HG03469 (cell line): ENCODE measurements around the gene FAM3B.

Experiments
- ATAC-seq: cut with Tn5 transposase; IDR thresholded peaks from one replicate; pipeline ENCODE4 v1.9.1; 2021; ENCODE audit warnings: mild to moderate bottlenecking, moderate library complexity, moderate number of reproducible peaks; ENCODE audit not compliant: unreplicated experiment

FAM3B gene

DNA sequence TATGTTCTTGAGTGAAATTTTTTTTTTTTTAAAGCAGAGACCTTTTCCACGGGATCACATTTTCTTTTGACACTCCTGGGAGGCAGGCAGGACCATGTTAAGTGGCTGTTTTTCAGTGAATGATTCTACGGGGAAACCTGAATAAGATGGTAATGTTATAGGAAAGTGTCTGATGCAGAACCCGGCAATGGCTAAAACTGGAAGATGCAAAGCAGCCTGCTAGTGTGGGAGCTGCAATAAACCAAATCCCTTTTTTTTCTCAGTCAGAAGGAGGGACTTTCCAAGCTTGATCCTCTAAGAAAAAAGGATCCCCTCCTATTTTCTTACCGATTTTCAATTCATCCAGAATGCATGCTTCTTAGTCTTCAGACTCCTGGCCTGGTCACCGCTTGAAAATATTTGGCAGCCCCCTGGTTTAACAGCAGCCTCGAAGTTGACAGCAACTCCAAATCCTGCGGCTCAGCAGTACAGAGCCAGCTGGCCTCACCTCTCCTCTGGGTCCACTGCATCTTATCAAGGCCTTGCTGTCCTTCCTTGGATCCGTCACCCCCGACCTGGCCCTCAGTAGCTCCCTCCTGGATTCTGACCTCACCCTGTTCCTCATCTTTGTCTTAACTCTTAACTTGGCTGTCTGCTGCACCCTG, 50.8 kb downstream of the FAM3B start:
- ATAC-seq: no peak

DNA sequence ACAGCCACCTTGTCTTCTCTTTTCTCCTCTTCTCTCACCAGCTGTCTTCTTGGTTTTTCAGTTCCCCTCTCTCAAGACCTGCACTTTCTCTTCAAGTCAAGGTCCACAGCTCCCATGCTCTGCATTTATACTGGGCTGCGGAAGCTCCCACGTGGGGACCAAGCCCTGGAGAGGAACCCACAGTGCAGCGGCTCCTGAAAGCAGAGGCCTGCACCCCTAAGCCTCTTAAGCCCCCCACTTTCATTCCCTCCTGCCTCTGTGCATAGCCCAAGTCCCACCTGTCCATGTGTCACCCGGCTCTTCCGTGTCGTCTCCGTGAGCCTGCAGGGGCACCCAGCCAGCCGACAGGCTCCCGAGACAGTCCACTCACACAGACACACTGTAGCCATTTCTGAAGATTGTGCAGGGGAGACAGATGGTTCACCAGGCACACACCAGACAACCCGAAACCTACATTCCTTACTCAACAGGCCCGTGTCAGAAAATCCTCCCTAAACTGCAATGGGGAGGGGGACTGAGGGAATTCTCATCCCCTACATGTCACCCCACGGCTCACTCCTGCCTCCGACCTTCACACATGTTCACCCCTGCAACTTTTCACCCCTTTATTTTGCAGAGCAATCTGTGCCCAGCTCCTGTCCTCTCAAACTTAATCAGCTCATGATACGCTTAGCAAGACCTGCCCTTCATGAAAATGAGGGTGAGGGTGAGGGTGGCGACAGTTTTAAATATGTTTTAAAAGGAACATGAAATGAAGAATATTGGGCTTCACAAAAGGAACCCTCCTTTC, 51.5 kb downstream of the FAM3B start:
- peak; percentile 41 for ATAC-seq

DNA sequence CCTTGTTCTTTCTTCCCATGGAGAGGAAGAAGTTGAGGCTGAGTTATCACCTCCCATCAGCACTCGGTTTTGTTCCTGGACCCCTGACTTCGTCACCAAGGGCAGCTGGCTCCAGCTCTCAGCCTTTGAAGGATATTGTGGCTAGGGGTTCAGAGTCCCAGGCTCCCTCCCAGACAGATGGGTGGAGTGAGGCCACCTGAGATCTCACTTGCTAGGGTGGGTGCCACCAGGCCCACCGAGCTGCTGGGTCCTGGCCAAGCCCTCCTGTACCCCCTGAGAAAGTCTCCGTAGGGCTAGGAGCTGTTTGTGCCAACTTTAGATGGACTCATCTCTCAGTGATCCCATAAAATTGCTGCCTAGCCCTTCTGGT, 52.1 kb downstream of the FAM3B start:
- no peak for ATAC-seq

DNA sequence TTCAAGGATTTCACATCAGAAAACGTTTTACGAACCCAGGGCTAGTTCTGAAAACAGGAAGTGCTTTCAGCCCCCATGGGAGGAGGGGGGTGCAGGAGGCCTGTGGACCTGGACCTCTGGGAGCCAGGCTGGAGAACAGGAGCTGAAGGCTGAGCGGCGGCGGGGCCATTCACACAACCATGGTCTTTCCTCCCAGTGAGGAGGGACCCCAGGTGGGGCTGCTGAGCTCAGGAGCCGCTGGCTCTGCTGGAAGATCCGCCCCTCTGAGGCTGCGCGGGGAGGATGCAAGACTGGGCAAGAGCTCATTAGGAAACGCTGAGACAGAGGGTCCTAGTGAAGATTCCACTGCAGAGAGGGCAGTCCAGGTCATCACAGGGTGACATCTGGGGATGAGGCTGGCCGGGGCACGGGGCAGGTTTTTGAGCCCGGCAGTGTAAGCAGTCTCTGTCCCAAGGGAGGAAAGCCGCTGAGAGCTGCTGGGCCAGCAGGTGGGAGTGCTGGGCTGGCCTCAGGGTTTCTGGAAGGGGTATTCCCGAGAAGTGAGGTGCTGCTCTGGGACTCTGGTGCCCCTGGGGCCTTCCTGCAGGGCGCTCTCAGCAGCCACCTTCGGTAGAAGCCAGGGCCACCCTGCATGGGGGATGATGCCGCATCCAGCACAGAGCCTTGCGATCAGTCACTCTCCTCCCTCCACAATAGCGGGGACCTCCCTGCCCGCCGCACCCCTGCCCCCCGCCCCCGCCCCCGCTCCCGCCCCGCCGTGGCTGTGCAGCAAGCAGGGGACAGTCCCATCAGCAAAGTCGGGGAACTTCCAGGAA, 52.7 kb downstream of the FAM3B start:
- no peak for ATAC-seq

DNA sequence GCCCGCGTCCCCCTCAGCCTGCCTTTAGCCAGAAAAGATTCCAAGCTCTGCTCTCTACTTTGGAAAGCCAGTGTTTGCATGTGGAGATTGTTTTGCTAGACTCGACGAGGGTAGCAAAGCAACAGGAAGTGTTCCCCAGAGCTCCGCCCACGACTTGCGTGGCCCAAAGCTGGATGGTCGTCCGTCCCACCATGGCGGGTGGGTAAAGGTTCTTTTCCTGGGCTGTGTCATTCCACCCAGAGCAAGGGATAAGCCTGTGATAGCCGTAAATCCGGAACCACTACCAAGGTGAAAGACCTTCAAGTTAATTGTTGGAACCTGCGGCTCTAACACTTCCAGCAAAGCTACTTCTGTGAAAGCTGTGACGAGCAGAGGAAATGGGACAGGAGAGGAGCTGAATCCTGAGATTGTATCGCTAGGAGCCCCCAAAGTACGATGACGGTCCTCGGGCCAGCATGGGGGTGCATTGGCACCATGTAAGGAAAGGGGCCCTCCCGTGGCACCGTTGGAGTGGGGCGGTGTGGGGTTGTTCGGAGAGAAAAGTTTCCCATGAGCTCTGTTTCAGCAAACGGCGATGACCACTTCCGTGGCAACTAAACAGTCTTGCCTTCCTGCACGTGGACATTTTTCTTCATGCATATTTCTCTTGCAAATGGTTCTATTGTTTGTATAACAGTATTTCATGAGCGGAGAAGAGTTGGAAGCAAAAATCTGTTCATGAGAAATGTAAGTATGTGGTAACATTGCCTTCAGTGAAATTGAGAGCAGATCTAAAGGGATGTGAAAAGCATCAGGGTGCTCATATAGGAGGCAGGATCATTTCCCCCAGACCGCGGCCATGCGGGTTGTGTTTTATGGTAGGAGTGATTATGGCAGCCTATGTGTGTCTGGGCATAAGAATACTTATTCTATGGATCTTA, 53.6 kb downstream of the FAM3B start:
- no peak for ATAC-seq

DNA sequence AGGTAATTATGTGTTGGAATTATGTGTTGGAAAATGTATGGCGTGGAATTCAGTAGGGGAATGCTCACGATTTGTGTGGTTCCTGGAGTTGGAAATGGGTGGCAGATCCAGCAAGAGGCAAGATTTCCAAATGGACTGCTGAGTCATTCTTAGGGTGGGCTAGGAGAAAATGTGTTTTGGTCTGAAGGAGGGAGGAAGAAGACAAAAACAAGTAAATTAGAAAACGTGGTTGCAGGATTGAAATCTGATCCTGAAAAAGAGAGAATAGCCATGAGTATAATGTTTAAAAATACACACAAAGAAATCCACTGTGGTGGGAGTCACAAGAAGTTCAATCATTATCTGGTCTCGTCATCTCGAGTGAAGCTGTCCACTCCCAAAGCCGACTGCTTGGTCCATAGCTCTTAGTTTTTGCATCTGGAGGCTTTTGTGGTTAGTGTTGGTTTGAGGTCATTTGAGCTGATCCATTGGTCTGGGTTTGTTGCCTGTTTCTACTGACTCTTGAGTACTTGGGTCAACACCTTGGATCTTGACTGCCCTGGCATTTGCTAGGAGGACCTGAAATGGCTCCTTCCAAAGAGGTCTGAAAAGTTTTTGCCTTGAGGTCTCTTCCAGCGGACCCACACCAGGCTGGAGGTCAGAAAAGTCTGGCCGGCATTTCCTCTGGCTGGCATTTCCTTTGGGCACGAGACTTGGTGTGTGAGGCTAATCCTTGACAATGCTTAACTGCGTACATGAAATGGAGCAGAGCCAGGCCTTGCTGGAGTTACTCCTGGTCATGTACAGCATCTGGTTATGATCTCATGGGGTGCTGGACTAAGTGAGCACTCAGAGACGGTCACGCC, 54.5 kb downstream of the FAM3B start:
- no peak for ATAC-seq

DNA sequence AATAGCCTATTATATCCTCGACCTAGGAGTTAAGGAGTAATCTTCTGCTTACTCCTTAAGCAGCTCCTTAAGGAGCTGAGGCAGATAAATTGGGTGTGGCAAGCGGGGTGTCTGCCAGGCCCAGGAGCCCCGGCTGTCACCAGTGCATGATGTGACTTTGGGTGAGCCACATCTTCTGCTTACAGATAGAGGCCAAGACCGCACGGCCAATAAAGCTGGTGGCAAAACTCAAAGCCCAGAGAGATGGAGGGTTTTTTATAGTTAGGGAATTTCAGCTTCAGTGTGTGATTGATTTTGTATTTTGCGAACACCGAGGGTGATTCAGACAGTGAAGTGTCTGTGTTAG, 55.1 kb downstream of the FAM3B start:
- no peak for ATAC-seq

DNA sequence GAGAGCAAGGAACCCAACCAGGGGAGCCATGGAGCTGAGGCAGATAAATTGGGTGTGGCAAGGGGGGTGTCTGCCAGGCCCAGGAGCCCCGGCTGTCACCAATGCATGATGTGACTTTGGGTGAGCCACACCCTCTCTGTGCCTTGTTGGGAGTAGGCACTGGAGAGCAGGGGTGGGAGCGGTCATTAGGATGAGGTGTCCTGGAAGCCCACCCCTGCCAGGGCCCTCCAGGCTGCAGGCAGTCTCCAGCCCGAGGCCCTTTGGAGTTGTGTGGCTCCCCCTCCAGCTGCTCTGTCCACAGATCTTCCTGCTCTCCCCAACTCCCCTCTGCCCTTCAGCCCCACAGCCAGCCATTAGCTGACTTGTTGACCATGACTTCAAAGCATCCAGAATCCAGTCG, 56.7 kb downstream of the FAM3B start:
- no peak for ATAC-seq

DNA sequence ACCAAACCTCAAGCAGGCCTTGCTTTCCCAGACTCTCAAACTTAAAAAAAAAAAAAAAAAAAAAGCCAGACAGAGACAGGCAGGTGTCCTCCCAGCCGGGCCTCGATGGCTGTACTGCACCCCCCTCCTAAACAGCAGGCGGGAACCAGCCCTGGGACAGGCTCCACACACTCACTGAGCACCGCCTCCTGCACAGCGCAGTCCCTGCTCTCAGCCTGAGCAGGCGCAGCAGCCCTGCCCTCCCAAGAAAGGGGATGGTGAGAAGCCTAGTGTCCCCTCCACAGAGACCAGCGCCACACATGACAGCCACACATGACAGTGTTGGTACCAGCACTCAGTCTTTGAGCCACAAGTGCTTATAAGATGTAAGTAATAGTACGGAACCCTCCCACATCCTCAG, 57.2 kb downstream of the FAM3B start:
- ATAC-seq: no peak

DNA sequence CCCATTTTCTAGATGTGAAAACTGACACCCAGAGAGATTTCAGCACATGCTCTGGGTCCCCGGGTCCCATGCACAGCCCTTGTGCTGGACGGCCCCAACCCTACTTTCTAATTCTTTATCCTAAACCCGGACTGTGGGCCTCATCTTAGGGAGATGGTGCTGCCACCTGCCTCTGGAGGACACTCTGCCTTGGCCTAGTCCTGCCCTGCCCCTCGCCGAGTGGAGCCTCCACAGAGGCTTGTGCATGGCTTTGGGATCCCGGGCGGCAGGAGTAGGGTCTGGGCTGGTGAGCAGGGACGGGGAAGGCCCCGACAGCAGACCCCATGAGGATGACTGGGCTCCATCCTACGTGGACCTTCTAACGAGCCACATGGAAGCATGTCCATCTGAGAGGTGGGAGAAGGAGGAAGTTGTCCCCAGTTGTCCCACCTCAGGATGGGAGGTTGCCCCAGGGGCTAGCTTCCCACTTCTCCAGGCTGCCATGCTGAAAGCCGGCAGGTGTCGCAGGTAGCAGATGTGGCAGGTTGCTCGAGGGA, 57.6 kb downstream of the FAM3B start:
- ATAC-seq: no peak

DNA sequence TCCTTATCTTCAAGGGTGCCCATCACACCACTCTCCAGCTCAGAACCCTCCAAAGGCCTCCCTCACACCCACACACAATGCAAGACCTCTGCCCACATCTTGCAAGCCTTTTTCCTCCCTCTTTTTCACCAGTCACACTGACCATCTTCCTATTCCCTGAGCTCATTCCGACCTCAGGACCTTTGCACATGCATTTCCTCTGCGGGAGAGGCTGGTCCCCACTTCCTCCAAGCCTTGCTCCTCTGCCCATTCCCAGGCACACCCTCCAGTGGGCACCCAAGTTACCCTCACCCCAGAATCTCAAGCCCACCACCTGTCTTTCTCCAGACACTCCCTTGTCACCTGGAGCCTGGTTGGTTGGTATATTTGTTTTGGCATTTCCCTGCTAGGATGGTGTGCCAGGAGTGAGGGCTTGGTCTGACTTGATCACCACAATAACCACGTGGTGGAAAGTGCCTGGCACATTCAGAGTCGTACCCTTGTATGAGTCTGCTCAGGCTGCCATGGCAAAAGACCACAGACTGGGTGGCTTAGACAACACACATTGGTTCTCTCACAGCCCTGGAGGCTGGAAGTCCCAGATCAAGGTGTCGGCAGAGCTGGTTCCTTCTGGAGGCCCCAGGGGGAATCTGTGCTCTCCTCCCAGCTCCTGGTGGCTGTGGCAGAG, 58.4 kb downstream of the FAM3B start:
- ATAC-seq: no peak

DNA sequence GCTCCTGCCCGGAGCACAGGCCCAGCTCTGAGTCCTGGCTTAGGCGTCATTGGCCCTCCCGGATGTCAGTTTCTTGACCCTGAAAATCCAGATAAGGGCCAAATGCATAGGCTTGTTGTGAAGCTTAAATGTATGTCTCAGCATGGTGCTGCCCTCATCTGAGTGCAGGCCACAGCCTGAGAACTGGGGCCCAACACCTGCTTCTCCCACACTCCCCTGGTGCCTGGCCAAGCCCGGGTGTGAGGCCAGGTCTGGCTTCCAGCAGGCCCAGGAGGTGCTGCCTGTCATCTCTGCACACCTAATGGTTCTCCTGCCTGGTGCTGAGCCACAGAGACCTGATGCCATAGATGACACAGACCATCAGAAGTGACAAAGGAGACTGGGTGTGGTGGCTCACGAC, 59.3 kb downstream of the FAM3B start:
- ATAC-seq: no peak

DNA sequence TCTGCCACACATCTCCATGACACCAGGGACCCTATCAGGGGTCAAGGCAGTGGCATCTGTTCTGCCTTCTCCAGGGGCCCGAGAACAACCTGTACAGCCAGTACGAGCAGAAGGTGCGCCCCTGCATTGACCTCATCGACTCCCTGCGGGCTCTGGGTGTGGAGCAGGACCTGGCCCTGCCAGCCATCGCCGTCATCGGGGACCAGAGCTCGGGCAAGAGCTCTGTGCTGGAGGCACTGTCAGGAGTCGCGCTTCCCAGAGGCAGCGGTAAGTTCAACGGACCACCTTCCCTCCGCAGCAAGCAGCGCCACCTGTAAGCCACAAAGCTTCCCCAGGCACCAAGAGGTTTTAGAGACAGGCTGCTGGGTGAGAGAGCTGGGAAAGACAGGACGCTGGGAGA, 61.1 kb downstream of the FAM3B start:
- ATAC-seq: no peak

DNA sequence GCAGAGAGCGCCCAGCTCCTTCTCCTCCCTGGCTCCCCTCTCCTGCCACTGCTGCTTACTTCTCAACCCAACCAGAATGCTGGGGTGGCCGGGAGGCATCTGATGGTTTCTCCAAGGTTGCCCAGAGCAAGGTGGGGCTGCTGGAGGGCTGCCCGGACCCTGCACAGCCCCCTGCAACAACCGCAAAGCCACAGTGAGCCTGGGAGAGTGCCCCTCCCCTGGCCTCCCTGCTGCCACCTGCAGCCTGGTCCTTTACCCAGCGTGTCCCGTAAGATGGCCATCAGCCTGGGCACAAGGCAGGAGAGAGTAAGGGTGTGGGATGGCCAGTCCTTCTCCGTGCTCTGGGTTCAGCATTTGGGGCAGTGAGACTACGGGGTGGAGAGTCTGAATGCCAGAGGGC, 62.2 kb downstream of the FAM3B start:
- ATAC-seq: no peak

DNA sequence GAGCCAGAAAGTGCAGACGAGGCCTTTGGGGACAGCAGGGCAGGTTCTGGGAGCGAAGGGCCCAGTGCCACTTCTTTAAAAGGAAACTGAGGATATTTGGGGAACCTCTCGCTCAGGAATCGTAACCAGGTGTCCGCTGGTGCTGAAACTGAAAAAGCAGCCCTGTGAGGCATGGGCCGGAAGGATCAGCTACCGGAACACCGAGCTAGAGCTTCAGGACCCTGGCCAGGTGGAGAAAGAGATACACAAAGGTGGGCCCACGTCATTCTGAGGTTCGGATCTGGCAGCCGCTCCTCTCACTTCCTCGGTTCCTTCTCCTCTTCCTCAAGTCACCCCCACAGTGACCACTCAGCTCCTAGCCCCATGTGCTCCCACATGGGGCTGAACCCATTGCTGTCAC, 63.3 kb downstream of the FAM3B start:
- ATAC-seq: no peak

DNA sequence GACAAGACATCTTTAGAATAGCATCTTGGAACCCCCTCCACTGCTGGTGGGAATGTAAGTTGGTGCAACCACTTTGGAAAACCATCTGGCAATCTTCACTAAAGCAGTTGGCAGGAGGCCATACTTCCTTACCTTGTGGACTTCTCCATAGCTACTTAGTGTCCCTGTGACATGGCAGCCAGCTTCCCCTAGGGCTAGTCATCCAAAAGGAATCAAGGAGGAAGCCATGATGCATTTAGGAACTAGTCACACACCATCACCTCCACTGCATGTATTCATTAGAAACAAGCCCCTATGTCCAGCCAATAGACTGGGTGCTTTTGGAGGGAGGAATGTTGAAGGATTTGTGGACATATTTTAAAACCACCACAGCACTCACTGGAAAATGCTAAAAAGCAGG, 65.1 kb downstream of the FAM3B start:
- ATAC-seq: no peak

DNA sequence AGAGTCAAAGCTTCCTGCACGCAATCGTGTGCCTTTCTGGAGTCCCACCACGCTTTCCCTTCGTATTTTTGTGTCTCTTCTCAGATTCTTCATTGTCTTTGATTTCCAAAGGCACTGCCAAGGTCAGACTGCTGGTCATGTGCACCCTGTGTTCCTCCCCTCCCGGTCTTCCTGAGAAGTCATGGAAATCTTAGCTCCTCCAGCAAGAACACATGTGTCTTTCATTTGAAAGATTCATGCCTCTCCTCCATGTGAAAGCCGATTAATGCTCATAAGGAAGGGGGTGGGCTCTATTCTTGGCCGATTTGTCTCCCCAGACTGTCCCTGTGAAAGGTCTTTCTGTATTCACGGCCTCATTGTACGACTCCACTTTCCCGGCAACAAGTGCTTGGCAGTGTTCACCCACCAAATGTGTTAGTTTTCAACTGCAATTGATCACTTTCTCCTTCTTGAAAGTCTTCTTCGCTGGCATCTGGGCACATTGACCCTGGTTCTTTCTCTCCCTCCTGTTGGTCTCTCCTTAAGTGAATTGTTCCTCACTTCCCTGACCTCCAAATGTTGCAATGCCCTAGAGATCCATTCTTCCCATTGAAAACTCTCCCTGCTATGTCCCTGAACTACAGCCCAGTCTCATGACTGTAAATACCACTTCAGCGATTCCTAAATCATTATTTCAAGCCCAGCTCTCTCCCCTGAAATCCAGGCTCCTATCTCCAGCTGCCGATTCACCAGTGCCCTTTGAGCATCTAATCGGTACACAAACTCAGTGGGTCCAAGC, 70.6 kb downstream of the FAM3B start:
- no peak for ATAC-seq

DNA sequence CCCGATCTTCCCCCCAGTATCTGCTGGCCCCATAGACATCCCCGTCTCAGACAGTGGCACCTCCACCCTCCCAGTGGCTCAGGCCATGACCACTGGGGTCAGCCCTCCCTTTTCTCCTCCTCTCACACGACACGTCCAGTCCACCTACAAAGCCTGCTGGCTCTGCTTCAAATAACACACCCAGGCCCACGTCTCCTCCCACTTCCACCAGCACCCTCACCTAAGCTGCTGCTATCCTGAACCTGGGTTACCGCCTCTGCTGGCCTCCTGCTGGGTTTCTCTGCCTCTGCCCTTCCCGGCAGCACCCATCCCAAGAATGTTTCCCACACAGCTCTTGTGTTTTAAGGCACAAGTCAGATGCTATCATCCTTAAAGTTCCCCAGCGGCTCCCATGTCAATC, 71.2 kb downstream of the FAM3B start:
- ATAC-seq: no peak

DNA sequence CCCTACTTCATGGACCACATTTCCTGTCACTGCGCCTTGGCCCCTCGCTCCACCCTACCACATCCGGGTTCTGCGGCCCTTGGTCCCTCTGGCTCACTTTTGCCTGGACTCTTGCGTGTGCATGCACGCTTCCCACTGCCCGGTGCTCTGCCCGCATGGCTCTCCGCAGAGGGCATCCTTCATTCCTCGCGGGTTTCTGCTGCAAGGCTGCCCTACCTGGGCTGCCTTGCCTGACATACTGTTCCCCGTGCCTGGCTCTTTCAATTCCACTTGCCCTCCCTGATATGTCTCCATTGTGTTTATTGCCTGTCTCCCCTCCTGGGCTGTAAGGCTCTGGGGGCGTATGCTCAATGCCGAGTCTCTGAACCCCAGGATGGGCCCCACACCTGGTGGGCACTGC, 71.7 kb downstream of the FAM3B start:
- no peak for ATAC-seq
